HepG2 (cell line): ENCODE data around the gene CCDC197. TPM values are rescaled to one million over a fixed set of nuclear protein-coding genes. Genes with fewer than 3 reads are reported as not detected.

Source experiments
- ARNT ChIP-seq: fragments of 450-650 bp; IDR thresholded peaks from 2 replicates; pipeline ENCODE4 v1.6.1; 2017
- CAMTA2 ChIP-seq: sonication (generic); formaldehyde crosslinking; IDR thresholded peaks from 2 replicates; pipeline ENCODE4 v1.4.0; 2020; ENCODE audit warnings: mild to moderate bottlenecking, missing genetic modification reagents, borderline replicate concordance
- FOXA1 ChIP-seq, 2 experiments: fragments of 450-650 bp in 1 of 2; sonication (generic) in 1 of 2; formaldehyde crosslinking in 1 of 2; IDR thresholded peaks; 2 replicates each; pipeline versions ENCODE4 v1.4.0 to v1.6.1; 2016 to 2020; ENCODE audit warnings: missing genetic modification reagents in 1 of 2
- LBX2 ChIP-seq: sonication (generic); formaldehyde crosslinking; IDR thresholded peaks from 2 replicates; pipeline ENCODE4 v1.5.0; 2020; ENCODE audit warnings: missing genetic modification reagents, mild to moderate bottlenecking, borderline replicate concordance
- PRDM4 ChIP-seq: sonication (generic); formaldehyde crosslinking; IDR thresholded peaks from 2 replicates; pipeline ENCODE4 v1.9.0; 2021; ENCODE audit warnings: missing genetic modification reagents, borderline replicate concordance
- RBAK ChIP-seq: sonication (generic); formaldehyde crosslinking; IDR thresholded peaks from 2 replicates; pipeline ENCODE4 v1.5.1; 2020; ENCODE audit warnings: mild to moderate bottlenecking, missing genetic modification reagents
- ZBTB39 ChIP-seq: sonication (generic); formaldehyde crosslinking; IDR thresholded peaks from 2 replicates; pipeline ENCODE4 v1.5.0; 2020; ENCODE audit warnings: missing genetic modification reagents
- ZBTB49 ChIP-seq: sonication (generic); formaldehyde crosslinking; IDR thresholded peaks from 2 replicates; pipeline ENCODE4 v1.4.0; 2020; ENCODE audit warnings: missing genetic modification reagents, borderline replicate concordance
- ZNF205 ChIP-seq: IDR thresholded peaks from 2 replicates; pipeline ENCODE4 v1.6.1; 2018; ENCODE audit warnings: missing biosample characterization, missing genetic modification reagents
- ZNF24 ChIP-seq: fragments of 450-650 bp; IDR thresholded peaks from 2 replicates; pipeline ENCODE4 v1.6.1; 2017; ENCODE audit warnings: antibody characterized with exemption, mild to moderate bottlenecking
- ZNF251 ChIP-seq: sonication (generic); formaldehyde crosslinking; IDR thresholded peaks from 2 replicates; pipeline ENCODE4 v1.9.0; 2021; ENCODE audit warnings: mild to moderate bottlenecking, missing genetic modification reagents
- ZNF513 ChIP-seq: sonication (generic); formaldehyde crosslinking; conservative IDR thresholded peaks from 2 replicates; pipeline ENCODE4 v1.5.0; 2020; ENCODE audit warnings: missing genetic modification reagents
- ZNF562 ChIP-seq: sonication (generic); formaldehyde crosslinking; IDR thresholded peaks from 2 replicates; pipeline ENCODE4 v1.8.0; 2022; ENCODE audit warnings: missing genetic modification reagents, borderline replicate concordance
- ZNF639 ChIP-seq: conservative IDR thresholded peaks from 2 replicates; pipeline ENCODE4 v1.6.1; 2018; ENCODE audit warnings: missing genetic modification reagents
- ZNF710 ChIP-seq: sonication (generic); formaldehyde crosslinking; IDR thresholded peaks from 2 replicates; pipeline ENCODE4 v1.5.0; 2020; ENCODE audit warnings: mild to moderate bottlenecking, missing genetic modification reagents, borderline replicate concordance
- ZNF816 ChIP-seq: sonication (generic); formaldehyde crosslinking; IDR thresholded peaks from 2 replicates; pipeline ENCODE4 v1.8.0; 2022; ENCODE audit warnings: missing genetic modification reagents, mild to moderate bottlenecking, borderline replicate concordance
- ZNF878 ChIP-seq: sonication (generic); formaldehyde crosslinking; IDR thresholded peaks from 2 replicates; pipeline ENCODE4 v1.8.1; 2023; ENCODE audit warnings: mild to moderate bottlenecking, missing genetic modification reagents, moderate library complexity
- polyA plus RNA-seq, 8 experiments: library from polyadenylated mRNA; depleted of rRNA in 3 of 8; stranded (reverse) in 7 of 8; unstranded in 1 of 8; fragments of >200 nt; fragmentation: Illumina TruSeq in 4 of 8; extraction: Trizol in 4 of 8; gene quantifications; 2 replicates each; pipeline versions ENCODE4 v1.2.1 to v1.2.3, GENCODE V29; 2011 to 2016; ENCODE audit warnings: low read depth in 4 of 8, missing spikeins in 1 of 8, mixed read lengths in 1 of 8; ENCODE audit not compliant: insufficient read depth in 1 of 8
- total RNA-seq, 5 experiments: library from RNA; depleted of rRNA; stranded (reverse); fragments of >200 nt; fragmentation: Illumina TruSeq; extraction: Trizol; gene quantifications; 2 replicates each; pipeline ENCODE4 v1.2.3, GENCODE V29; 2016; ENCODE audit warnings: low read depth in 1 of 5

CCDC197 gene
- total and polyA plus RNA-seq, 2 of the 13 experiments (the other 11 are each of a cell fraction or from before 2014, with no cell fraction given) = 0.11 to 0.13 TPM

GRCh38 chr14:93953263-93953662, 43.8 kb upstream of the CCDC197 start (continued):
- TF ChIP-seq ZBTB49 (CRISPR knock-in tag) = no peak
- 0 out of 2 replicates have a peak, but pooled peaks have one; percentile 25 for TF ChIP-seq ZNF710 (CRISPR knock-in tag)
- no peak for TF ChIP-seq FOXA1 (IDR thresholded peaks at IDR 0.05)
- 0 out of 2 replicates have a peak, but pooled peaks have one; percentile 50 for TF ChIP-seq FOXA1 (CRISPR knock-in tag; IDR thresholded peaks at IDR 0.05)
- TF ChIP-seq ARNT = no peak
- TF ChIP-seq CAMTA2 (CRISPR knock-in tag) = no peak
- TF ChIP-seq ZNF251 (CRISPR knock-in tag) = no peak
- TF ChIP-seq ZBTB39 (CRISPR knock-in tag) = no peak
- no peak for TF ChIP-seq ZNF639 (CRISPR knock-in tag)
- TF ChIP-seq ZNF816 (CRISPR knock-in tag) = no peak
- TF ChIP-seq ZNF878 = no peak
- no peak for TF ChIP-seq ZNF24
- no peak for TF ChIP-seq LBX2 (CRISPR knock-in tag)
- no peak for TF ChIP-seq ZNF562
- TF ChIP-seq ZNF513 (CRISPR knock-in tag) = no peak
- no peak for TF ChIP-seq PRDM4 (CRISPR knock-in tag)
- TF ChIP-seq RBAK = no peak
- no peak for TF ChIP-seq ZNF205 (CRISPR knock-in tag)
